ENCODE data around the gene CIT. TPM values are rescaled to one million over a fixed set of nuclear protein-coding genes. Genes with fewer than 3 reads are reported as not detected.

Gene CIT
- polyA plus RNA-seq, 3 donors, result 0.03 TPM; not detected in 2

GRCh38 chr12:119694111-119694510 is 183.0 kb downstream of the CIT start:
- Histone ChIP-seq H3K79me2 (ENCODE audit: insufficient read depth, low read length) (no peaks in the 10 kb centered on the region), H2AFZ (ENCODE audit: insufficient read depth, low read depth, low read length, poor library complexity, severe bottlenecking) (no peak overlapping the region), H3K4me3 (replicated peaks in 1 of 3; ENCODE audit: low read depth in 2 of 3, low read length in 3 of 3) (no peak overlapping the region), H3K27ac (ENCODE audit: low read depth in 1 of 2, low read length in 2 of 2) (no peak overlapping the region), H3K9ac (ENCODE audit: insufficient read depth, low read length, poor library complexity, severe bottlenecking) (no peak overlapping the region), H4K20me1 (ENCODE audit: insufficient read depth, low read length) (no peaks in the 10 kb centered on the region), H3K4me2 (replicated peaks; ENCODE audit: extremely low read depth, low read length, poor library complexity, severe bottlenecking) (no peak overlapping the region), H3K27me3 (ENCODE audit: control insufficient read depth in 2 of 2, insufficient read depth in 2 of 2, low read length in 2 of 2) (no peaks in the 10 kb centered on the region), H3K4me1 (ENCODE audit: control insufficient read depth in 1 of 2, insufficient read depth in 2 of 2, low read length in 2 of 2) (no peaks in the 10 kb centered on the region), H3K36me3 (replicated peaks in 1 of 2; ENCODE audit: control insufficient read depth in 1 of 2, insufficient read depth in 2 of 2, low read length in 2 of 2) (peaks cover 15 to 80% of the 10 kb centered on the region in 2 donors), H3K9me3 (replicated peaks in 1 of 2; ENCODE audit: control insufficient read depth in 1 of 2, insufficient read depth in 1 of 2, low read length in 2 of 2) (no peaks in the 10 kb centered on the region)
- Mint-ChIP-seq H3K4me3 (no peak overlapping the region), H3K9me3 (no peaks in the 10 kb centered on the region), H3K27ac (peak overlapping the region in 1 of 7 donors; percentile 6), H3K36me3 (peaks cover 36 to 69% of the 10 kb centered on the region in 2 donors), H3K27me3 (ENCODE audit: low read depth in 3 of 3) (no peaks in the 10 kb centered on the region), H3K4me1 (peaks cover 5% of the 10 kb centered on the region)
- no peak for DNase-seq
- WGBS (ENCODE audit: insufficient coverage), result 100% methylated on average over 1 of the region's 6 CpGs
- intact Hi-C loops (cut with micrococcal nuclease), result no loop called here
- TF ChIP-seq, protein P1, sequence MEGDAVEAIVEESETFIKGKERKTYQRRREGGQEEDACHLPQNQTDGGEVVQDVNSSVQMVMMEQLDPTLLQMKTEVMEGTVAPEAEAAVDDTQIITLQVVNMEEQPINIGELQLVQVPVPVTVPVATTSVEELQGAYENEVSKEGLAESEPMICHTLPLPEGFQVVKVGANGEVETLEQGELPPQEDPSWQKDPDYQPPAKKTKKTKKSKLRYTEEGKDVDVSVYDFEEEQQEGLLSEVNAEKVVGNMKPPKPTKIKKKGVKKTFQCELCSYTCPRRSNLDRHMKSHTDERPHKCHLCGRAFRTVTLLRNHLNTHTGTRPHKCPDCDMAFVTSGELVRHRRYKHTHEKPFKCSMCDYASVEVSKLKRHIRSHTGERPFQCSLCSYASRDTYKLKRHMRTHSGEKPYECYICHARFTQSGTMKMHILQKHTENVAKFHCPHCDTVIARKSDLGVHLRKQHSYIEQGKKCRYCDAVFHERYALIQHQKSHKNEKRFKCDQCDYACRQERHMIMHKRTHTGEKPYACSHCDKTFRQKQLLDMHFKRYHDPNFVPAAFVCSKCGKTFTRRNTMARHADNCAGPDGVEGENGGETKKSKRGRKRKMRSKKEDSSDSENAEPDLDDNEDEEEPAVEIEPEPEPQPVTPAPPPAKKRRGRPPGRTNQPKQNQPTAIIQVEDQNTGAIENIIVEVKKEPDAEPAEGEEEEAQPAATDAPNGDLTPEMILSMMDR (IDR thresholded peaks at IDR 0.05), result no peak

DNA sequence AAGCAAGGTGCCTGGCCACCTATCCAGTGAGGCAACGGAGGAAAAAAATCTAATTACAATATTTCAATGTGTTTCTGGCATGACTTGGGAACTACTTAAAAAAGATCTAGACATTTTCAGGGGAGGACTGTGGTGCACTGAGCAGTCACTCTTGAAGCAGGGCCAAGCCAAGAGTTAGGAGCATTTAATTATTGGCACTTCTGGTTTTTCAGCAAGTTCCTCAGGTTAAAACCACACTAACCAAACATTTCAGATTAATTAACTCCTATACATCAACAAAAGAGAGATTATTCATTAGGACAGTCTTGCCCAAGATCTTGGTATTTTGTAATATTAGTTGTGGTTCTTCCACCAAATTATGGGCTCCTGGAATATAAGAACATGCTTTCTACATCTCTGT is 183.6 kb downstream of the CIT start:
- Mint-ChIP-seq H3K27ac (peak overlapping the region in 1 of 7 donors; percentile 26), H3K36me3 (peaks cover 33 to 72% of the 10 kb centered on the region in 2 donors), H3K4me1 (peaks cover 5% of the 10 kb centered on the region), H3K27me3 (ENCODE audit: low read depth in 3 of 3) (no peaks in the 10 kb centered on the region), H3K4me3 (no peak overlapping the region), H3K9me3 (no peaks in the 10 kb centered on the region)
- no peaks in the 10 kb centered on the region for H3K9me3 ChIP-seq (replicated peaks in 1 of 2; ENCODE audit: control insufficient read depth in 1 of 2, insufficient read depth in 1 of 2, low read length in 2 of 2)
- no peak overlapping the region for H3K4me2 ChIP-seq (replicated peaks; ENCODE audit: extremely low read depth, low read length, poor library complexity, severe bottlenecking)
- intact Hi-C loops (cut with micrococcal nuclease), result no loop called here
- H3K79me2 ChIP-seq (ENCODE audit: insufficient read depth, low read length), result no peaks in the 10 kb centered on the region
- H3K4me3 ChIP-seq (replicated peaks in 1 of 3; ENCODE audit: low read depth in 2 of 3, low read length in 3 of 3), result no peak overlapping the region
- H3K9ac ChIP-seq (ENCODE audit: insufficient read depth, low read length, poor library complexity, severe bottlenecking), result no peak overlapping the region
- TF ChIP-seq, protein P1 (IDR thresholded peaks at IDR 0.05), result no peak
- no peaks in the 10 kb centered on the region for H3K27me3 ChIP-seq (ENCODE audit: control insufficient read depth in 2 of 2, insufficient read depth in 2 of 2, low read length in 2 of 2)
- no peak overlapping the region for H2AFZ ChIP-seq (ENCODE audit: insufficient read depth, low read depth, low read length, poor library complexity, severe bottlenecking)
- H3K4me1 ChIP-seq (ENCODE audit: control insufficient read depth in 1 of 2, insufficient read depth in 2 of 2, low read length in 2 of 2), result no peaks in the 10 kb centered on the region
- DNase-seq, result no peak
- peaks cover 12 to 80% of the 10 kb centered on the region in 2 donors for H3K36me3 ChIP-seq (replicated peaks in 1 of 2; ENCODE audit: control insufficient read depth in 1 of 2, insufficient read depth in 2 of 2, low read length in 2 of 2)
- no peaks in the 10 kb centered on the region for H4K20me1 ChIP-seq (ENCODE audit: insufficient read depth, low read length)
- no peak overlapping the region for H3K27ac ChIP-seq (ENCODE audit: low read depth in 1 of 2, low read length in 2 of 2)
- no CpG with 5 or more reads among the region's 1 CpG for WGBS (ENCODE audit: insufficient coverage)
